Natural killer cell (primary cell): Measurements from ENCODE around the gene LTC4S. TPM values are rescaled to one million over a fixed set of nuclear protein-coding genes. Genes with fewer than 3 reads are reported as not detected.

ENCODE experiments used
- ATAC-seq, 3 donors: fragments of 150-1000 bp in 2 of 3; fragments of 200-7000 bp in 1 of 3; cut with Tn5 transposase; 1 replicate in 1 of 3; 2 replicates in 2 of 3; pipeline ENCODE4 v1.10.0; 2021; ENCODE audit warnings: mild to moderate bottlenecking in 2 of 3, moderate library complexity in 2 of 3
- DNase-seq, 2 donors: peaks; one replicate each; pipeline versions ENCODE4 v3.0.0 to v3.0.0-alpha.2; 2013 to 2021; ENCODE audit warnings: mixed read lengths in 1 of 2
- H3K27ac ChIP-seq: one replicate; pipeline ENCODE4 v1.5.1; 2013; ENCODE audit warnings: mild to moderate bottlenecking, low read length
- H3K27me3 ChIP-seq: one replicate; pipeline ENCODE4 v1.6.1; 2013; ENCODE audit warnings: low read length; ENCODE audit not compliant: control insufficient read depth, insufficient read depth
- H3K36me3 ChIP-seq: one replicate; pipeline ENCODE4 v1.6.1; 2013; ENCODE audit warnings: low read length; ENCODE audit not compliant: control insufficient read depth, insufficient read depth
- H3K4me1 ChIP-seq: one replicate; pipeline ENCODE4 v1.6.1; 2013; ENCODE audit warnings: low read length; ENCODE audit not compliant: control insufficient read depth, insufficient read depth
- H3K4me3 ChIP-seq: one replicate; pipeline ENCODE4 v1.5.1; 2013; ENCODE audit warnings: low read length
- H3K9me3 ChIP-seq: one replicate; pipeline ENCODE4 v1.6.1; 2013; ENCODE audit warnings: low read length; ENCODE audit not compliant: control insufficient read depth, insufficient read depth
- H3K27ac Mint-ChIP-seq, 2 donors: one replicate each; pipeline ENCODE4 v1.8.0; 2022; ENCODE audit warnings: mild to moderate bottlenecking in 2 of 2, mixed read lengths in 2 of 2, moderate library complexity in 1 of 2
- H3K27me3 Mint-ChIP-seq, 2 donors: one replicate each; pipeline ENCODE4 v1.8.0; 2022; ENCODE audit warnings: low read depth in 2 of 2, mixed read lengths in 2 of 2
- H3K36me3 Mint-ChIP-seq: one replicate; pipeline ENCODE4 v1.8.0; 2022; ENCODE audit warnings: mixed read lengths
- H3K4me1 Mint-ChIP-seq, 2 donors: one replicate each; pipeline ENCODE4 v1.8.0; 2022; ENCODE audit warnings: mixed read lengths in 2 of 2
- H3K4me3 Mint-ChIP-seq: one replicate; pipeline ENCODE4 v1.8.0; 2022; ENCODE audit warnings: mild to moderate bottlenecking, moderate library complexity, mixed read lengths
- H3K9me3 Mint-ChIP-seq, 2 donors: one replicate each; pipeline ENCODE4 v1.8.0; 2022; ENCODE audit warnings: mixed read lengths in 2 of 2
- CTCF ChIP-seq: fragments of 200-600 bp; IDR thresholded peaks from one replicate; pipeline ENCODE4 v1.8.0; 2022; ENCODE audit warnings: antibody characterized with exemption
- WGBS: methylation state at CpG from one replicate; pipeline ENCODE4 v1.1.7; 2013; ENCODE audit warnings: missing lambda C conversion rate; ENCODE audit not compliant: insufficient coverage; 5-methylcytosine and 5-hydroxymethylcytosine counted together
- intact Hi-C: fragments of 100-400 bp; cut with micrococcal nuclease; formaldehyde crosslinking; loops from one replicate; pipeline ENCODE4 v1.14.2; 2022
- total RNA-seq, 4 donors: library from RNA; stranded (reverse); fragments of 120-200 nt in 1 of 4; gene quantifications; one replicate each; pipeline versions ENCODE4 v1.2.3 to v1.2.4, GENCODE V29; 2013 to 2022

LTC4S gene
- total RNA-seq, 3 donors from 2014 or later (not counting 1 experiment from before 2014, with no cell fraction given) = 3.0 to 5.4 (median 3.5) TPM

GRCh38 chr5:179799644-179799973 lies 5.8 kb downstream of the LTC4S start:
- no peaks in the 10 kb centered on the region for H3K9me3 Mint-ChIP-seq
- peaks cover 12 to 33% of the 10 kb centered on the region in 2 donors for H3K4me1 Mint-ChIP-seq
- ATAC-seq = no peak
- no peak overlapping the region for H3K4me3 Mint-ChIP-seq
- no peak overlapping the region for H3K27ac Mint-ChIP-seq
- H3K27ac ChIP-seq = no peak overlapping the region
- no peaks in the 10 kb centered on the region for H3K27me3 Mint-ChIP-seq
- no peak for TF ChIP-seq CTCF
- H3K36me3 ChIP-seq = peaks cover 12% of the 10 kb centered on the region
- 96% methylated on average over 5 of the region's 5 CpGs for WGBS
- no peak for DNase-seq
- peaks cover 45% of the 10 kb centered on the region for H3K4me1 ChIP-seq
- H3K4me3 ChIP-seq = no peak overlapping the region
- H3K9me3 ChIP-seq = no peaks in the 10 kb centered on the region
- intact Hi-C loops = no loop called here
- no peaks in the 10 kb centered on the region for H3K36me3 Mint-ChIP-seq
- H3K27me3 ChIP-seq = no peaks in the 10 kb centered on the region

- Mint-ChIP-seq H3K36me3 (no peaks in the 10 kb centered on the region), H3K27ac (no peak overlapping the region), H3K9me3 (no peaks in the 10 kb centered on the region), H3K27me3 (no peaks in the 10 kb centered on the region), H3K4me3 (no peak overlapping the region), H3K4me1 (peaks cover 16 to 33% of the 10 kb centered on the region in 2 donors)
- DNase-seq (no peak), ATAC-seq (no peak)
- peaks cover 45% of the 10 kb centered on the region for H3K4me1 ChIP-seq
- 96% methylated on average over 20 of the region's 21 CpGs for WGBS
- intact Hi-C loops = no loop called here
- H3K27me3 ChIP-seq = no peaks in the 10 kb centered on the region
- H3K4me3 ChIP-seq = no peak overlapping the region
- H3K36me3 ChIP-seq = peaks cover 12% of the 10 kb centered on the region
- no peak overlapping the region for H3K27ac ChIP-seq
- no peak for TF ChIP-seq CTCF
- H3K9me3 ChIP-seq = no peaks in the 10 kb centered on the region
Observed at GRCh38 chr5:179800071-179800695, 6.4 kb downstream of the LTC4S start.

GRCh38 chr5:179800696-179801201 lies 7.0 kb downstream of the LTC4S start:
- Mint-ChIP-seq H3K9me3 (no peaks in the 10 kb centered on the region), H3K4me3 (no peak overlapping the region), H3K36me3 (no peaks in the 10 kb centered on the region), H3K4me1 (peaks cover 19 to 36% of the 10 kb centered on the region in 2 donors), H3K27me3 (no peaks in the 10 kb centered on the region), H3K27ac (no peak overlapping the region)
- H3K4me3 ChIP-seq = no peak overlapping the region
- peaks cover 44% of the 10 kb centered on the region for H3K4me1 ChIP-seq
- no peak for ATAC-seq
- H3K36me3 ChIP-seq = peaks cover 12% of the 10 kb centered on the region
- H3K27ac ChIP-seq = no peak overlapping the region
- intact Hi-C loops = no loop called here
- no peaks in the 10 kb centered on the region for H3K9me3 ChIP-seq
- no peaks in the 10 kb centered on the region for H3K27me3 ChIP-seq
- no peak for TF ChIP-seq CTCF
- no peak for DNase-seq
- 87% methylated on average over 12 of the region's 12 CpGs for WGBS
